ENCODE measurements around the gene DSCAM.
A peak's percentile ranks its signal among the peaks of the same experiment; 100 is the strongest.

Gene DSCAM

DNA sequence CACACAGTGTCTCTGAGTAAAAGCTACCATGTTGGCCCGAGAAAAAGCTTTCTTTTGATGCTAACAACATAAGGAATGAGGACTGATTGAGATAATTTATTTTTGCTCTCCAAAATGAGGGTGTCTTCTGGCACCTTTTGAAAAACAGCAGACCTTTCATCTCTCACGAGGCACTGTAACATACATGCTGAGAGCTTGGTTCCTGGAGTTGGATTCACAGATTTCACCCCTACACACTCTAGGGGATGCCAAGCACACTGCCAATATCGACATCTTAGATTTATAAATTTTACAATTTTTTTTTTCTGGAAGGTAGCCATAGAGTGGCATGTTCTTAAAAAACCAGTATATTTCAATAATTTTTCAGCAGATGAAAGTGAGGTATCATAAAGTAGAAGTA lies 408.3 kb downstream of the DSCAM start:
- no peak for DNase-seq

DNA sequence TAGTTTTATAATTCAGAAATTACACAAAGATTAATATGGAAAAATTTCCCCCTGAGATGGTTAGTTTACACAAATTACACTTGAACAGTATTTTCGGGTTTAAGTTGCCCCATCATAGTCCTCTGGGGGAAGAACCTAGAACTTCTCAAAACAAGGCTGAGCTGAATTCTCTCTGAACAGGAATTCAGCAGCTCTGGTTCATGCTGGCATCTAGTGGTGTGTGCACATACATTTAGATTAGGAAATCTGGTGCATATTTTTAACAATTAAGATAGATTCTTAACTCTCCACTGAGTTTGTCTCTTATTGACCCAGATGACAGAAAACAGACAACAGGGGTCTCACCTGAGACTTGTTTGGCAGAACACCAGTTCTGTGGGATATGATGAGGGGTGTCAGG lies 410.7 kb downstream of the DSCAM start:
- DNase-seq = no peak

DNA sequence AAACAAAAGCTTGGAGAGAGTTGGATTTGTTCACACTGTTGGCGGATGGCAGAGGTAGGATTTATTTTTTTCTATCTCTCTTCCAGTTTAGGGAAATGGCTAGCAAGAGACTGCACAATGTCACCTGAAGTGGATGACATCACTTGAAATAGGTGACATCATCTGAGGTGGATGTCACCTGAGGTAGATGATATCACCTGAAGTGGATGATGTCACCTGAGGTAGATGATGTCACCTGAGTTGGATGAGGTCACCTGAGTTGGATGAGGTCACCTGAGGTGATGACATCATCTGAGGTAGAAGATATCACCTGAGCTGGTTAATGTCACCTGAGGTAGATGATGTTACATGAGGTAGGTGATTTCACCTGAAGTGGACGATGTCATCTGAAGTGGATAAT lies 413.4 kb downstream of the DSCAM start:
- no peak for DNase-seq

DNA sequence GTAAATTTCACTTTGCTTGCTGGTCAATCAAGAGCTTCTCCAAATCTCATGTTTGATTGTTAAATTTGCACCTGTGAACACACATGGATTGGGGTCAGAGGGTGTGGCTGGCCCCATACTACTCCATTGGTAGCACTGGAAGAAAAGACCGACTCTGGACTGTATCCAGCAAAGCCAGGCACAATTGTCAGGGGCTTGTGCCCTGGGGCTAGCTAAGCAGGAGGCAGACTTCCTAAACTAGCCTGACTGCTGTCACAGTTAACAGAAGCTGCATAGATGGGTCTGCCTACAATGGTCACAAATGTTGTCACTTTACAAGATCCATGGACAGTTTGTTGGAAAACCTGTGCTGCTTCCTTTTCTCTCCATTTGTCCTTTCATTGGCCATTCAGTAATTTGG lies 421.0 kb downstream of the DSCAM start:
- DNase-seq = no peak

DNA sequence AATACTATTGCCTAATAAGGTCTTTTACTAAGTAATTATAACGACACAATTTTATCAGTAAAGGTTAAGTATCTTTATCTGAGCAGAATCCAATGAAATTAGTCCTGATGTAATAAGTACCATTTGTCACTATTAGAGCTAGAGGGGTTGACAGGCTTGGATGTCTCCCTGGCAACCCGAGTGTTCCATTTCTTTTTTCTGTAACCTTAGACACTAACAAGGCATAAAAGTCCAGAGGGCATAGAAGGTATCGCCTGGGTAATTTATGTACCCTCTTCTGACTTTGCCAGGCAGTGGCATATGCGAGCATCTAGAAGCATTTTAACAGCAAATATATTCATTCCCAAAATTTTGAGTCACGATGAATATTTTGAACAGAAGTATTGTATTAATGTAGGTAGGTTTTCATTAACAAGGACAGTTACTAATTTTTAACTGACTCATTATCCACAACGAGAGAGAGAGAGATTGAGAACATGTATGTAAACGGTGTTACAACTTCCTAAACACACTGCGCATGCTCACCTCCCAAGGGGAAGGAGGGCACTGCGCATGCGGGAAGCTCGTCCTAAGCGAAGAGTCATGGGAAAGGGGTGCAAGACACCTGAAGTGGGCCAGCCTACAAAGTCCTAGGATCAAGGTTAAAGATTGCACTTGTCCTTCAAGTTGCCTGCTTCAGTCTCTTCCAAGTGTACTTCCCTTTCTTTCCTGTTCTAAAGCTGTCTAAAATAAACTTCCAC lies 423.9 kb downstream of the DSCAM start:
- DNase-seq = no peak

DNA sequence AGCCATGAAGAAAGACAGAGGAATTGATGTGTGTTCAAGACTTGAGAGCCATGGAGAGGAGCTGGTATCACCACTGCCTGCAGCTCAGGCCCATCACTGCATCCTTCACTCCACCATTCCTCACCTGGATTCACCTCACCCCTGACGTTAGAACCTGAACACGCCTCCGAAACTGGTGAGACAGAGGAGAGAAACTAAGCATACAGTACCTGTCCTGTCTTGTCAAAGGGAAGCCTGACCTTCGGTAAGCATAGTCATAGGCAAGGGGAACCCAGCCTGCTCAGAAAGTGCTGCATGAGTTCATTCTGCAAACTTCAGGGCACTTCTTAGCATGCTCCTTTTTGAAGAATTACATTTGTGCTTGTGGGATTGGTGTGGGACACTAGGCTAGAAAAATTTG lies 425.8 kb downstream of the DSCAM start:
- no peak for DNase-seq

DNA sequence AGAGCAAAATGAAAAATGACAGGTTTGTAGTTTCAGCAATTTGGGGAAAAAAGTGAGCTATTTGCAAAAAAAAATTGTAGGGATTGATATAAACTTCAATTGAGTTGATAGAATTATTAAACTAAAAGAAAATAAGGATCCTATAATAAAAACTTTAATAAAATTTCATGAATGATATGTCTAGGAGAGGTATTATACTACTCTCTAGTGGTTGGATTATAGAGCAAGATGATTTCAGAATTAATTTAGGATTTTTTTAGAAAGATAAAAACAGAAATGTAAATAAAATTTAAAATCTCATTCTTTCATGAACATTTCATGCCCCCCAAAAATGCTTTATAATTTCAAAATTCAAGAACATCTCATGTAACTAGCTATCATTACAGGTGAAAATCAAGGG lies 430.4 kb downstream of the DSCAM start:
- DNase-seq = no peak

DNA sequence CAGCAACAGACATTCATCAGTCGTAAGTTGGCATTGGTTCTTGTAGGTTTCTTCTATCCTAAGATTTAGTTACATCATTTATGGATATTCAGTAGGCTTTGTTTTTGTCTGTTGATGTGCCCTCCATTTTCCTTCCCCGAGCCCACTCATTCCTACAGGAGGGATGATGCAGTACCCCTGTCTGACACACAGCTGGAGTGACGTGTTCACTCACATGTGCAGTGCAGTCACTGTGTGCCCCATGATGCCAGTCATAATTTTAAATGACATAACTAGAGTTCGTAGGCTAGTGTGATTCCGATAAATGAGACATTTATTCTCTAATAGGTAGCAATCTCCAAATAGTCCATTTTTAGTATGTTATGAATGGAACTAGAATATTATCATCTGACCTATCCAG lies 438.4 kb downstream of the DSCAM start:
- DNase-seq = no peak

DNA sequence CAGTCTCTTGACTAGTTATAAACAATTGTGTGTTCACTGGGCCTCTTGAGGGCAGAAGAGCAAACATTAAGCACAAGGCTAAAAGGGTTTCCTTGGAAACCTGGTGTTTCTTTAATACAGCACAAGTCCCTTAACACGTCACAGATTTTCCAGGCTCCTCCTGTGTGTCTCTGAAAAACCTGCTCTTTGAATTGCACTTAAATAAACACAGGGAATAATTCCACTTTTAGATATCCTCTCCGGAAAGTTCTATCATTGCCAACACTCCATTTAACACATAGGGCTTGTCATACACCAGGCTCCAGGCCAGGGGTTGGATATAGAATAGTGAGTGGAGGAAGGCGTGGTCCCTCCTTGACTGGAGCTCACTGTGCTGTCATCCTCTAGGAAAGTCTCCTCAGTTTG lies 442.6 kb downstream of the DSCAM start:
- DNase-seq = peak; percentile 82

DNA sequence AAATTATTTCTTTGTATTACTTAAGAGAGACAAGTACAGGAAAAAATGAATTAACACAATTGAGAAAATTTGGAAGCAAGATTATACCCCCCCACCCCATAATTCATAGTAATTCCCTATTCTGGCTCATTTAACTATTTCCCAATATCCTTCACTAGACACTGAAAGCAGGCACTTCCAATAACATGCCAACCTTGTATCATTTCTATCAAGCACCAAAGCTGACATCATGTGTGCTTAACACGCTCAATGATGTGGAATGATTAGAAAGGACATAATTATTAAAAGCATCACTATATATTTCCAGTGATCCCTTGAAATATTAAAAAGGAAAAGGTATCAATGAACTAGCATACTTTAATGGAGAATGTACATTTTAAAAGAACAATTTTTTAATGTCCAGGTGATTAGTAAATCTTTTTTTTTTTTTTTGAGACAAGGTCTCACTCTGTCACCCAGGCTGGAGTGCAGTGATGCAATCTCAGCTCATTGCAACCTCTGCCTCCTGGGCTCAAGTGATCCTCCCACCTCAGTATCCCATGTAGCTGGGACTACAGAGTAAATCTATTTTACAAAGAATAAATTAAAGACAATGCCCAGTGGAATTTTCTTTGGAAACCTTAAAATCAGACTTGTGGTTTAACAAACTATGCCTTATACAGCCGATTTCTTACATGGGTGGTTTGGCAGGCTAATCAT lies 443.9 kb downstream of the DSCAM start:
- no peak for DNase-seq

DNA sequence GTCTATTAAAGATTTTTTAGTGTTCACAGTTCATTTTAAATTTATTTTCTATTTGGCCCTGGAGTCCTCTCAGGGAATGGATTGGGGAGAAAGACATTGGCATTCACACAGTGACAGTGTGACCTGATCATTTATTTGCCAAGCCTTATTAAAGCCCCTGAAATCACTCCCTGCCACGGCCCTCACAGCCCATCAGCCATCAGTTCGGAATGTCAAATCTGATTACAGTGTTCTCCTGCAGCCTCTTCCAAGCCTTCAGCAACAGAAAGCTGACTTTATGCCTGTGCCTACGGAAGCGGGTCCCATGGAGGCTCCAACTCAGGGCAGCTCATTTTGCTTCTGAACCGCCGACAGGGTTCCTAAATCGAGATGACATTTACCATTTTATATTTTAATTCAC lies 451.2 kb downstream of the DSCAM start:
- DNase-seq = no peak

DNA sequence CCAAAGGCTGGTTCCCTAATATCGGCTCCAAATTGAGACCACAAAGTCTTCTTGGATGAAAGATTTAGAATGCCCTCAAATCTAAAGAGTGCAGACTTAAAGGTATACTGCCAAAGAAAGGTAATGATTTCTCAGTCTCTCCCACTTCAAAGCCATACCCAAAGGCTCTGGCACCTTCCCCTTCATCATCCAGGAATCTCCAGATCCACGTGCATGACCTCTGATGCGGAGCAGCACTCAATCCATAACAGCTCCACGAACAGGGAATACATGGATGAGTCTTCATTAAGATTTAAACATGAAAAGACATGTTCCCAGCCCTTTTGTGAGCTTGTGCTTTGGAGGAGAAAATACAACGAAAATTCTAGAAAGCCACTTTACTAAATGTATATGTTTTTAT lies 453.9 kb downstream of the DSCAM start:
- no peak for DNase-seq

DNA sequence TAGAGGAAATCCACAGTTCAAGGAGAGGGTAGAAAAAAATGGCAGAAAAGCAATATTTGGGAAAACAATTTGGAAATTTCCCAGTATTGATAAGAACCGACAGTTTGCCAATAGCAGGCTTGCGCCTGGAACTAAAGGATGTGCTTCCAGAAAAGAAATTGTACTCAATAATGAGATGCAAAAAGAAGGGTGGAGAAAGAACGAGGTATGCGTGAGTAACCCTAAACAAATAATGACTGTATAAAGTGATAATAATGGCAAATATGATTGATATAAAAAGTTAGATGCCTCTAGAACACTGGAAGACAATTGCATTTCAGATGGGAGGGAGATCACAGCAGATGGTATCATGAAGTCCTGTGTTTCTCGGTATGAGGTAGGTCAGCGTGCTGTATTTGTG lies 458.9 kb downstream of the DSCAM start:
- DNase-seq = no peak

DNA sequence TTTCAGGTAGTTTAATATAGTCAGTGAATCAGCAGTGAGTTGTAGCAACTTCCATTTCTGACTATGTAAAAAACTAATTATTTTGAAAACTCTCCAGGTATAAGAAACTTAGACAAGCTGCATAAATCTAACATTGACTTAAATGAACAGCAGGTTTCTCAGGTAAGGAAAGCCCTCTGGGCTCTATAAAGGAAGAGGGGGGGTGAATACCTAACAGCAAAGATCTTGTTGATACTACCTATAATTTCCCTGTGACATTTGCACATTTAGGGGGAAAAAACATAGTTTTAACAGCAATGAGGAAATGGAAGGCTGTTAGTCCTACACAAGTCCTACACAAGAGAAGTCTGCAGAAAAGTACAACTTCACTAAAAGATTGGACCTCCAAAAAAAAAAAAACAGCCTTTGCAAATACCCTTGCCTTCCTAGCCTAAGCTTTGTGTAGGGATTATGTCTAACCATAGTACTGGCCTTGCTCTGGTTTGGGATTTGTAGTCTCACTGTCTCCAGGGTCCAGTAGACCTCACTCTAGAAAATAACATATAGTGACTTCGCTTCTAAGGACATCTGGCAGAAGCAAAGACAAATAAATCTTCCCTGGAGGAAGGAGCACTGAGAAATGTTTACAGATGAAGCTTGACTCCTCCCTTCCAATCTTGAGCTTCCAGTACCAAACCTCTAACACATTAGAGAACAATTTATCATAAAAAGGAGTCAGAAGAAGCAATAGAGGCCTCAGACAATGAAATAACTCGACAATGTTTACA lies 459.8 kb downstream of the DSCAM start:
- no peak for DNase-seq

DNA sequence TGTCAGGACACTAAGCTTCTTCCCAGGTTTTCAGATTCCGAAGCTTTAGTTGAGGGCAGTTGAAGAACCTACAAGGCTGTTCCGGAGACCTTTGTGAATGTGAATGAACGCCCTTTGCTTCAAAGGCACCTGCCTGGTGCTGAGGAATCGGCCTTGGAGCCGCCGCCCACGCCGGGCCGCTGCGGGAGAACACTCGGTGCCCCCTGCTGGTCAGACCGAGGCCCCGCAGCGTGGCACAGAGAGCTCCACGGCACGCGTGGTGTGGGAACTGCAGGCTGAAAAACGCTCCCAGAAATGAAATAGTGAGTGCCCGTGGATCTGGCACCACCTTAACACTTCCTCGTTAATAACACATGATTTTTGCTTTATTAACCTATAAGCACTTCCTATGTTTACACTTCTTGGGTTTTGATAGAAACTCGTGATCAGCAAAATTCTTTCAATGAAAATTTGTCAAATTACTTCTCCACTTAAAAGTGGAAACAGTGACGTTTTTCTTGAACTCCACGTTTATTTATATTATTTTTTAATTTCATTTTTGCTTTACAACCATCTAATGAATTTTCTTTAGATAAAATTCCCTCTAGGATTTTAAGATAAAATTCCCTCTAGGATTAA lies 460.6 kb downstream of the DSCAM start:
- DNase-seq = peak; percentile 28

DNA sequence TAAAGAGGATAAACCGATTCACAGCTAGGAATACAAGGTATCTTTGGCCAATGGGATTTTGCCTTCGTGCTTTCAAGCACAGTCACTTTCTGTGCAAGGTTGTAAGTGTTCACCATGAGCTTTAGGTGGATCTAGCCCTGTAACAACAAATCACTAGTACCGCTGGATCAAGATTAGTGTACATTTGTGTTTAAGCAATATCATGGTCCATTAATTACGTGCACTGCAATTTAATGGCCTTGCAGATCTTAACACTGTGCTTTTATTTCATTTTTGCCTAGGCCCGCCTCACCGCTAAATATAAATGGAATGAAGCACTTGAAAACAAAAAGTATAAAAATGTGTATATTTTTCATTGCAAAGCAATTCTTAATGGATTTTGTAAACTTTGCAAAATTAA lies 461.1 kb downstream of the DSCAM start:
- no peak for DNase-seq

DNA sequence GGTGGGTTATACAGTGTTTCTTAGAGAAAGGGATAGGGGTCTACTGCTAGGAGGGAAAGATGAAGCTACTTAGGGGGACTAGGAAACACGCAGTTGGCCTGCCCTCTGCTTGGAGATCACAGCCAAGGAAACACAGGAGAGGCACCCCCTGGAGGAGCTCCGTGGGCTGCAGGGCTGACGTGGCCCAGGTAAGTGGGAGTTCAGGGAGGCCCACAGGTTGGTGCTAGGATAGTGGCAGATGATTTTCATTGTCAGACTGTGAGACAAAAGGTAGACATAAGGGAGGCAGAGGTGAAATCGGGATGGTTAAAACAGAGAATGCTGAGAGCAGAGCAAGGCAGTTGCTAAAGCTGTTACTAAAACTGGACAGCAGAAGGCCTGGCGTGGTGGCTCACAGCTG lies 463.0 kb downstream of the DSCAM start:
- DNase-seq = no peak

DNA sequence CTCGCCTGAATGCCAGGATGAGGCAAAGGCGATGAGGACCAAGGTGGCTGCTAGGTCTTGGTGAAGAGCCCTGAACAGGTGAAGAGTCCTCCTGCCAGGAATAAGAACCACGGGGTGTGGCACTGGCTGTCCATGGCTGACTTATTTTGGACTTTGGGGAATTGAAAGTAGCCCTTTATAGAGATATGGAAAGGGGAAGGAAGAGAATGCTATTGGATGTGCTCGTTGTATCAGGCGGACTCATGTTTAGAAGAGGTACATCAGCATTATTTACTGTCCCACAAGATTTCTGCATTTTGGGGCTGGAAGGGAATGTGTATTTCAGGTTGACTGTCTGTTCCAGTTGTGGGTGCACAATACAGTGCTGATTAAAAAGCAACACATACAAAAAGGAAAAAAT lies 465.8 kb downstream of the DSCAM start:
- DNase-seq = no peak

DNA sequence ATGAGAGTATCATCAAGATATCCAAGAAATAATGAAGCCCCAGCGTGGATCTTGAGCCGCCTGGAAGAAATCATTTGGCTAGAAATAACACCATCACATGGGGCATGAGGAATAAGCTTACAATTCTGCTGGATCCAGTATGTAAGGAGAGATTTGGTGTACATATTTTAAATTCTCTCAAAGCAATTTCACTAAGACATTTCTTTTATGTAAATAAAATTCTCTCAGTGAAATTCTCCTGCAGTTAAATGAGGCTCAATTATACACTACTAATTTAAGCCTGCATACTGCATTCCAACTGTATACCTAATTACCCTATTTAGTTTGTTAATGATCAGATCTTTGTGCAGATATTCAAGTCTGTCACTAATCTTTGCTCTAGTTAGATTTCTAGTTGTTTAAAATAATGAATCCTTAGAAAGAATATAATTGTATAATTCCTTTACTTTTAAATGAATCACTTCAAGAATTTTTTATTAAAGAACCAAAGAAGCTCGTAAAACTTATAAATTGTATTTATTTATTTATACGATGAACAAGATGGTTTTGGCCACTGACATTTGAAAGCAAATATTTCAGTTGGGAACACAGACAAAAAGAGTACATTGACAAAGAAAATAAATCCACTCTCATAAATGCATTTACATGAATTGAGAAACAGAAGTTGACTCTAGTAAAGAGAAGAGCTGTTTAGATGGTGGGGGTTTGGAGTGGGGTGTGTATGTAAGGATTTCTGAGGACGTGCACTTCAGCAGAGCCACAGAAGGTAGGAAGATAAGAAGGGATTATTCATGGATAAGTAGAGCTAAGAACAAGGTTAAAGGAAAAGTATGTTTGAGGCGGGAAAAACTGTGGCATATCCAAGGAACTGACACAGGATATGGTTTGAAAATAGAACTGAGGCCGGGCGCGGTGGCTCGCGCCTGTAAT lies 466.8 kb downstream of the DSCAM start:
- DNase-seq = no peak

DNA sequence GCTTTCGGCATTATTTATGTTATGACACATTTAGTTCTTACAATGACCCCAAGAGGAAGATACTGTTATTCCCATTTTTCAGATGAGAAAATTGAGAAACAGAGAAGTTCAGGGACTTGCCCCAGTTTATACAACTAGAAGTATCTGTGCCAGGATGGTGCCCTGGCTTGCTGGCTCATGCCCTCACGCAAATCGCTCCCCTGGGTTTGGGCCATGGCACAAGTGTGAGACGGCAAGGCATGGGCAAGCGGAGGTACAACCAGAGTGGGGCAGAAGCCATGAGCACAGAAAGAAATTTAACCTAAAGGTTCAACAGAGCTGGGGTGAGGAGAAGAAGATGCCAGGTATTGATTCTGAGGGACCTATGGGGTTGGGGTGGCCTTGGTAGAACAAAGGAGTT lies 469.8 kb downstream of the DSCAM start:
- DNase-seq = no peak

DNA sequence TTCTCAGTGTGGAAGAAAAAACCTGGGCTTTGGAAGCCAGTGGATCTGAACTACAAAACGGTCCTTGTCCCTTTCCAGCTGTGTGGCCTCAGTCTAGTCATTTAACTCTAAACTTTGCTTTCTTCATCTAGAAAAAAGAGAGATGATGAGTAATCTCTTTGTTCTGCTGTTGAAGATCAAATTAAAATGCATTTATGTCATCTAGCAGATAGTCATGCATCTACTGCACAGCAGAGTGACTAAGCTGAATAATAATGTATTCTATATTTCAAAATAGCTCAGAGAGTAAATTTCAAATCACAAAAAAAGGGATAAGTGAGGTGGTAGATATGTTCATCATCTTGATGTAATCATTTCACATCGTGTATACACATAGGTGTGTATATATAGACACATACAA lies 473.2 kb downstream of the DSCAM start:
- no peak for DNase-seq

DNA sequence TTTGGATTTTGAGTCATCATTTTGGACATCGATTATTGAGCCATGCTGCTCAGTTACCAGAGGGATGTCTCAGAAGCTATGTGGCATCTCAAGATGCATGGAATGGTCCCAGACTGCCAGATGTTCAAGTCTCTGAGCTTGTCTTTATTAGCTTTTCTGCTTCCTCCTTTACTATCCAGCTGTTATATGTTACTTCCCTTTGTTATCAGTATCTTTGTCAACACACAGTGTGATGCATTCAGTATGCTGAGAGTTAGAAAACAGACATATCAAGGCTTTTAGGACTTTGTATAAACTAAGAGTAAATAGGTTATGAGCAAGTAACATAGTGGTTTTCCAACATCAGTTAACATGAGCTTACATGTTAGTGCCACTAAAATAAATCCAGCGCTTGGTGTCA lies 474.5 kb downstream of the DSCAM start:
- no peak for DNase-seq

DNA sequence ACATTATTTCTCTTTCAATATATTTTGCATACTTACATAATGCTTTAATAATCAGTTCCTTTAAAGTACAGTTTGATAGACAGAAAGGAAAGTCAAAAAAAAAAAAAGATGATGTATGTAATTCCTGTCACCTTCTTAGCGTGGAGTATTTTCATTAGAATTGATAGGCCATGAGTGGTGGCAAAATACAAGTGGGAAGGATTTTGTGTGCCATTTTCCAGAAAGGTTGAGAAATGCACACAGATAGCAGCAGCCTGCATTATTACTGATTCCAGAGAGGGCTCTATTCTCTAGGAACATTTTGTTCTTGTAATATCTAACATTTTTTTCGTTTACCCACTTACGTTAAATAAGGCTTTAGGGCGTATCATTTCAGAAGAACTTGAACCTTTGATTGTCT lies 475.6 kb downstream of the DSCAM start:
- no peak for DNase-seq

All from left hindlimb (tissue), 1 donor.